H1 (cell line): Measurements from ENCODE around the gene RTCB. TPM values are rescaled to one million over a fixed set of nuclear protein-coding genes. Genes with fewer than 3 reads are reported as not detected.

Experiments
- CTCF ChIA-PET: fragments of 300-600 bp; sonication (Branson Sonifier 250); formaldehyde crosslinking; loops from one replicate; lab custom pipeline; 2021; ENCODE audit not compliant: partially characterized antibody; lab: Charles Lee
- POLR2A ChIA-PET: fragments of 300-600 bp; sonication (Branson Sonifier 250); formaldehyde crosslinking; loops from one replicate; lab custom pipeline; 2021; ENCODE audit warnings: inconsistent platforms; ENCODE audit not compliant: partially characterized antibody; lab: Charles Lee
- DNase-seq, 2 experiments: peaks; one replicate each; pipeline versions ENCODE4 v3.0.0 to v3.0.0-alpha.2; 2010 to 2022; ENCODE audit warnings: low spot score in 2 of 2, low read depth in 1 of 2, mixed read lengths in 1 of 2
- FAIRE-seq: peaks from 2 replicates; lab custom pipeline; 2011; peaks lifted over from hg19 to GRCh38; lab: Jason Lieb, UNC
- H2AFZ ChIP-seq: 2 replicates; pipeline ENCODE4 v1.8.1; 2012; ENCODE audit warnings: low read length, inconsistent platforms
- H2AK5ac ChIP-seq: 2 replicates; pipeline ENCODE4 v1.6.1; 2013; ENCODE audit warnings: low read depth, low read length
- H2BK120ac ChIP-seq: replicated peaks from 2 replicates; pipeline ENCODE3; 2013; ENCODE audit warnings: low read depth, low read length, inconsistent platforms
- H2BK12ac ChIP-seq: 2 replicates; pipeline ENCODE4 v1.6.1; 2013; ENCODE audit warnings: low read depth, low read length
- H2BK15ac ChIP-seq: 2 replicates; pipeline ENCODE4 v1.6.1; 2013; ENCODE audit warnings: low read length
- H2BK20ac ChIP-seq: 2 replicates; pipeline ENCODE4 v1.6.1; 2013; ENCODE audit warnings: low read length
- H2BK5ac ChIP-seq: 2 replicates; pipeline ENCODE4 v1.6.1; 2013; ENCODE audit warnings: low read depth, low read length
- H3K14ac ChIP-seq: 2 replicates; pipeline ENCODE4 v1.6.1; 2013; ENCODE audit warnings: inconsistent platforms; ENCODE audit not compliant: insufficient read length
- H3K18ac ChIP-seq: 2 replicates; pipeline ENCODE4 v1.6.1; 2013; ENCODE audit warnings: low read length; ENCODE audit errors: extremely low read depth
- H3K23ac ChIP-seq: 2 replicates; pipeline ENCODE4 v1.6.1; 2013; ENCODE audit warnings: inconsistent platforms; ENCODE audit not compliant: insufficient read length
- H3K23me2 ChIP-seq: 2 replicates; pipeline ENCODE4 v1.6.1; 2013; ENCODE audit warnings: low read depth, low read length
- H3K27ac ChIP-seq: 2 replicates; pipeline ENCODE4 v1.6.1; 2011; ENCODE audit warnings: low read depth, low read length, inconsistent platforms
- H3K27me3 ChIP-seq, 4 experiments: replicated peaks in 1 of 4; 1 replicate in 1 of 4; 2 replicates in 3 of 4; pipeline versions ENCODE4 v1.6.1 to v1.8.1; 2011 to 2013; ENCODE audit warnings: low read length in 3 of 4, mild to moderate bottlenecking in 3 of 4, inconsistent platforms in 2 of 4, mixed read lengths in 2 of 4, moderate library complexity in 1 of 4; ENCODE audit not compliant: control insufficient read depth in 3 of 4, insufficient read depth in 3 of 4; ENCODE audit errors: extremely low read depth in 1 of 4
- H3K36me3 ChIP-seq, 4 experiments: 2 replicates each; pipeline versions ENCODE4 v1.6.1 to v1.8.1; 2011 to 2013; ENCODE audit warnings: mild to moderate bottlenecking in 4 of 4, low read length in 3 of 4, moderate library complexity in 2 of 4, control low read depth in 1 of 4, inconsistent platforms in 1 of 4; ENCODE audit not compliant: insufficient read depth in 4 of 4, control insufficient read depth in 2 of 4
- H3K4ac ChIP-seq: replicated peaks from 2 replicates; pipeline ENCODE3; 2013; ENCODE audit warnings: low read length, low read depth, mixed read lengths, inconsistent platforms; ENCODE audit not compliant: insufficient read length
- H3K4me1 ChIP-seq, 4 experiments: replicated peaks in 1 of 4; 1 replicate in 1 of 4; 2 replicates in 3 of 4; pipeline versions ENCODE4 v1.6.1 to v1.8.1; 2011 to 2013; ENCODE audit warnings: low read length in 3 of 4, inconsistent platforms in 2 of 4, mixed read lengths in 1 of 4; ENCODE audit not compliant: insufficient read depth in 4 of 4, control insufficient read depth in 3 of 4
- H3K4me2 ChIP-seq, 2 experiments: 2 replicates each; pipeline versions ENCODE4 v1.6.1 to v1.8.1; 2011 to 2013; ENCODE audit warnings: low read depth in 2 of 2, low read length in 2 of 2, control low read depth in 1 of 2, inconsistent platforms in 1 of 2, mild to moderate bottlenecking in 1 of 2; ENCODE audit not compliant: insufficient read depth in 1 of 2
- H3K4me3 ChIP-seq, 4 experiments: fragments of 200-600, 300-600 bp in 1 of 4; sonication (generic), shearing (Covaris generic), sonication (Bioruptor Twin) in 1 of 4; 2 replicates each; pipeline versions ENCODE4 v1.5.1 to v1.8.1; 2011 to 2016; ENCODE audit warnings: low read length in 4 of 4, low read depth in 3 of 4, control low read depth in 2 of 4, inconsistent platforms in 2 of 4, mild to moderate bottlenecking in 2 of 4, mixed read lengths in 1 of 4, moderate library complexity in 1 of 4; ENCODE audit not compliant: insufficient read depth in 2 of 4; ENCODE audit errors: extremely low read depth in 1 of 4
- H3K56ac ChIP-seq: replicated peaks from 2 replicates; pipeline ENCODE3; 2013; ENCODE audit warnings: low read depth, mild to moderate bottlenecking, mixed read lengths, low read length, inconsistent platforms; ENCODE audit not compliant: insufficient read length
- H3K79me1 ChIP-seq: 2 replicates; pipeline ENCODE4 v1.6.1; 2013; ENCODE audit warnings: low read depth, low read length, control low read depth
- H3K79me2 ChIP-seq, 2 experiments: 2 replicates each; pipeline versions ENCODE4 v1.6.1 to v1.8.1; 2012 to 2013; ENCODE audit warnings: low read length in 2 of 2, mild to moderate bottlenecking in 2 of 2, inconsistent platforms in 1 of 2; ENCODE audit not compliant: insufficient read depth in 2 of 2, control insufficient read depth in 1 of 2
- H3K9ac ChIP-seq, 4 experiments: replicated peaks in 1 of 4; 1 replicate in 1 of 4; 2 replicates in 3 of 4; pipeline versions ENCODE4 v1.6.1 to v1.8.1; 2011 to 2013; ENCODE audit warnings: low read depth in 3 of 4, low read length in 3 of 4, control low read depth in 2 of 4, mild to moderate bottlenecking in 2 of 4, moderate library complexity in 2 of 4, inconsistent platforms in 1 of 4; ENCODE audit errors: extremely low read depth in 1 of 4
- H3K9me3 ChIP-seq, 2 experiments: 2 replicates each; pipeline versions ENCODE4 v1.6.1 to v1.8.1; 2012 to 2013; ENCODE audit warnings: mild to moderate bottlenecking in 2 of 2, moderate library complexity in 2 of 2, control low read depth in 1 of 2, inconsistent platforms in 1 of 2, low read depth in 1 of 2, low read length in 1 of 2, mixed read lengths in 1 of 2; ENCODE audit not compliant: insufficient read depth in 2 of 2
- H4K20me1 ChIP-seq, 2 experiments: replicated peaks in 1 of 2; 2 replicates each; pipeline versions ENCODE3 to v1.8.1; 2011 to 2013; ENCODE audit warnings: inconsistent platforms in 2 of 2, low read length in 2 of 2, mild to moderate bottlenecking in 1 of 2; ENCODE audit not compliant: insufficient read depth in 2 of 2, control insufficient read depth in 1 of 2
- H4K5ac ChIP-seq: 2 replicates; pipeline ENCODE4 v1.6.1; 2013; ENCODE audit warnings: low read length, low read depth, mixed read lengths, inconsistent platforms; ENCODE audit not compliant: insufficient read length
- H4K8ac ChIP-seq: 2 replicates; pipeline ENCODE4 v1.8.0; 2013; ENCODE audit warnings: mild to moderate bottlenecking, moderate library complexity, low read length, inconsistent platforms; ENCODE audit not compliant: insufficient read depth; ENCODE audit errors: extremely low read depth
- H4K91ac ChIP-seq: replicated peaks from 2 replicates; pipeline ENCODE3; 2013; ENCODE audit warnings: low read length, mixed read lengths, inconsistent platforms; ENCODE audit not compliant: insufficient read length
- POU5F1 ChIP-seq: IDR thresholded peaks from 2 replicates; pipeline ENCODE4 v1.6.1; 2011; ENCODE audit warnings: low read depth, mild to moderate bottlenecking, low read length, moderate library complexity
- SAP30 ChIP-seq: fragments of 300-600 bp; sonication (generic); IDR thresholded peaks from 2 replicates; pipeline ENCODE4 v1.7.1; 2012; ENCODE audit warnings: low read length, moderate library complexity, mild to moderate bottlenecking, inconsistent platforms; ENCODE audit not compliant: insufficient read depth, insufficient replicate concordance
- TAF7 ChIP-seq: optimal IDR thresholded peaks from 2 replicates; pipeline ENCODE3; 2011; ENCODE audit warnings: low read depth, mild to moderate bottlenecking, inconsistent platforms, low read length, moderate library complexity, borderline replicate concordance
- ZNF274 ChIP-seq: IDR thresholded peaks from 2 replicates; pipeline ENCODE4 v1.7.0; 2012; ENCODE audit warnings: low read length, borderline replicate concordance; ENCODE audit errors: extremely low read depth
- WGBS, 2 experiments: shearing (Covaris generic) in 1 of 2; methylation state at CpG; one replicate each; pipeline versions ENCODE4 v1.1.6 to v1.1.7; 2013 to 2015; ENCODE audit warnings: low lambda C conversion rate in 2 of 2, mixed read lengths in 2 of 2, inconsistent platforms in 1 of 2, low coverage in 1 of 2, missing lambda C conversion rate in 1 of 2; ENCODE audit not compliant: insufficient replicate concordance in 2 of 2, insufficient coverage in 1 of 2, insufficient read length in 1 of 2; ENCODE audit errors: extremely low coverage in 1 of 2, missing lambda C conversion rate in 1 of 2; 5-methylcytosine and 5-hydroxymethylcytosine counted together
- polyA plus RNA-seq, 7 experiments: library from polyadenylated mRNA; depleted of rRNA in 3 of 7; stranded (reverse) in 5 of 7; unstranded in 2 of 7; fragments of >200 nt in 5 of 7; fragments of 200-250 nt in 2 of 7; gene quantifications; 1 replicate in 5 of 7; 2 replicates in 1 of 7; 4 replicates in 1 of 7; pipeline versions ENCODE4 v1.2.1 to v1.2.3, GENCODE V29; 2011 to 2013; ENCODE audit warnings: missing spikeins in 2 of 7, mixed read lengths in 2 of 7
- total RNA-seq: library from RNA; stranded (reverse); fragmentation: NEBNext Ultra II Directional; extraction: Animal tissue kit (Norgen Biotek cat#: 25700); gene quantifications from 2 replicates; pipeline ENCODE4 v1.2.1, GENCODE V29; 2021

Gene RTCB
- total and polyA plus RNA-seq, 2 of the 8 experiments (the other 6 are each of a cell fraction or from before 2014, with no cell fraction given) = 104 to 114 TPM

DNA sequence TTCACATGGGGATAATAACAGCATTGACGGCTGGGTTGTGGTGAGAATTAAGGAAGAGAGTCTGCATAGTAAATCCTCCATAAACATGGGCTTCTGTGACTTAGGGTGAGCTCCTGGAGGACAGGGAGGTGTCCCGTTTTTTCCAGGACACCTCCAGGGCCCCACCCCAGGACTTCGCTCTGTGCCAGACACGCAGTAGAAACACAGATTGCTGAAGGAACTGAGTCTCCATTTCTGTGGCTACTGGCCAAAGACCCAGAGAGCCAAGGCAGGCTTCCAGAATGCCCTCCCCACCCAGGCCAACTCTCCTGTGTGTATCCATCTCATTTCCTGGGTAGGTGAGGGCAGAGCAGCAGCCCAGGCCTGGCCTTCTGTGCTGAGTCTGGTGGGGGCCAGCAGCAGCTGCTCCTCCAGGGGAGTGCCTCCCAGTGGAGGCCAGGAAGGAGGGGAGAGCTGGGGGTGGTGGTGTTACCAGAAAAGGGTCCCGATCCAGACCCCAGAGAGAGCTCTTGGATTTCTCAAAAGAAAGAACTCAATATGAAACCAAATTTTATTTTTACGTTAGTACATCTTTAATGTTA is 63.9 kb downstream of the RTCB start:
- FAIRE-seq = no peak
- POLR2A ChIA-PET = interaction anchor here (0.6 to 1.2 kb wide), 3 partner anchors 11 to 146 kb away, joined by 3 read pairs; no protein-coding TSS in a partner anchor
- 93% methylated on average over 6 of the region's 6 CpGs; no CpG with 5 or more reads in 1 of the 2 experiments for WGBS, 2 experiments
- TF ChIP-seq SAP30 = no peak
- TF ChIP-seq ZNF274 = no peak
- TF ChIP-seq TAF7 = no peak
- no peak for TF ChIP-seq POU5F1

More for the DNA sequence above, 63.9 kb downstream of the RTCB start:
- H3K79me2 ChIP-seq = no peaks in the 10 kb centered on the region
- no peak overlapping the region for H2BK5ac ChIP-seq
- no peak overlapping the region for H3K14ac ChIP-seq
- H4K20me1 ChIP-seq = no peaks in the 10 kb centered on the region
- no peak overlapping the region for H3K4me3 ChIP-seq
- H2BK12ac ChIP-seq = no peak overlapping the region
- H3K27me3 ChIP-seq = no peaks in the 10 kb centered on the region
- H4K5ac ChIP-seq = no peak overlapping the region
- no peak overlapping the region for H3K9ac ChIP-seq
- H3K27ac ChIP-seq = no peak overlapping the region
- H3K4ac ChIP-seq = no peak overlapping the region
- no peak overlapping the region for H3K56ac ChIP-seq
- no peaks in the 10 kb centered on the region for H3K9me3 ChIP-seq
- H3K79me1 ChIP-seq = no peaks in the 10 kb centered on the region
- H3K4me2 ChIP-seq = no peak overlapping the region
- no peak for DNase-seq
- CTCF ChIA-PET = interaction anchor here (0.8 to 3.3 kb wide), 5 partner anchors 8 to 141 kb away, joined by 3 to 11 read pairs (median 5); no protein-coding TSS in a partner anchor
- H3K36me3 ChIP-seq = no peaks in the 10 kb centered on the region
- no peak overlapping the region for H2BK20ac ChIP-seq
- H3K18ac ChIP-seq = no peak overlapping the region
- H2BK15ac ChIP-seq = no peak overlapping the region
- no peak overlapping the region for H2AK5ac ChIP-seq
- no peak overlapping the region for H2AFZ ChIP-seq
- no peaks in the 10 kb centered on the region; a peak in 1 of 7 replicates for H3K4me1 ChIP-seq
- no peak overlapping the region for H4K91ac ChIP-seq
- H3K23ac ChIP-seq = no peak overlapping the region
- H4K8ac ChIP-seq = no peak overlapping the region
- H3K23me2 ChIP-seq = no peaks in the 10 kb centered on the region
- no peak overlapping the region for H2BK120ac ChIP-seq
